IPS-18c (cell line): ENCODE measurements around the gene DENND5B.
"Not testable (repeated sequence)": the region's sequence is repeated elsewhere in the genome, so short reads cannot be mapped to it uniquely, and the experiment has no call there.

Source experiments
- H3K4me3 ChIP-seq: 2 replicates; pipeline ENCODE4 v1.7.0; 2013; ENCODE audit warnings: low read depth, mild to moderate bottlenecking, low read length, moderate library complexity; ENCODE audit not compliant: insufficient read depth
- H3K9me3 ChIP-seq: one replicate; pipeline ENCODE4 v1.6.1; 2013; ENCODE audit warnings: mild to moderate bottlenecking, low read length, moderate library complexity; ENCODE audit not compliant: control insufficient read depth, insufficient read depth

DENND5B gene

GRCh38 chr12:31470459-31470858 lies 120.5 kb downstream of the DENND5B start:
- H3K9me3 ChIP-seq = no peaks in the 10 kb centered on the region
- H3K4me3 ChIP-seq = no peak overlapping the region

- no peak overlapping the region for H3K4me3 ChIP-seq
- H3K9me3 ChIP-seq = no peaks in the 10 kb centered on the region
Measured at GRCh38 chr12:31466768-31467167, 124.2 kb downstream of the DENND5B start.

- Histone ChIP-seq H3K9me3 (no peaks in the 10 kb centered on the region), H3K4me3 (no peak overlapping the region)
Measured at GRCh38 chr12:31465002-31465401, 125.9 kb downstream of the DENND5B start.

GRCh38 chr12:31460024-31460423 lies 130.9 kb downstream of the DENND5B start:
- no peak overlapping the region for H3K4me3 ChIP-seq
- no peaks in the 10 kb centered on the region for H3K9me3 ChIP-seq

- Histone ChIP-seq H3K4me3 (no peak overlapping the region), H3K9me3 (no peaks in the 10 kb centered on the region)
Measured at GRCh38 chr12:31456562-31456961, 134.4 kb downstream of the DENND5B start.

- no peaks in the 10 kb centered on the region for H3K9me3 ChIP-seq
- H3K4me3 ChIP-seq = no peak overlapping the region
Measured at GRCh38 chr12:31444736-31445135, 146.2 kb downstream of the DENND5B start.

GRCh38 chr12:31440586-31440985 lies 150.3 kb downstream of the DENND5B start:
- H3K4me3 ChIP-seq = no peak overlapping the region
- no peaks in the 10 kb centered on the region for H3K9me3 ChIP-seq

- Histone ChIP-seq H3K9me3 (no peaks in the 10 kb centered on the region), H3K4me3 (no peak overlapping the region)
Measured at GRCh38 chr12:31440134-31440533, 150.8 kb downstream of the DENND5B start.

- Histone ChIP-seq H3K9me3 (peaks cover 2% of the 10 kb centered on the region), H3K4me3 (no peak overlapping the region)
Measured at GRCh38 chr12:31431721-31432240, 159.2 kb downstream of the DENND5B start.

GRCh38 chr12:31423405-31423804 lies 167.5 kb downstream of the DENND5B start:
- H3K9me3 ChIP-seq = no peaks in the 10 kb centered on the region
- H3K4me3 ChIP-seq = no peak overlapping the region

GRCh38 chr12:31412292-31412801 lies 178.6 kb downstream of the DENND5B start:
- Histone ChIP-seq H3K9me3 (no peaks in the 10 kb centered on the region), H3K4me3 (no peak overlapping the region)

- Histone ChIP-seq H3K9me3 (no peaks in the 10 kb centered on the region), H3K4me3 (no peak overlapping the region)
Measured at GRCh38 chr12:31408763-31409162, 182.2 kb downstream of the DENND5B start.

- Histone ChIP-seq H3K4me3 (no peak overlapping the region), H3K9me3 (no peaks in the 10 kb centered on the region)
Measured at GRCh38 chr12:31407562-31407961, 183.4 kb downstream of the DENND5B start.

GRCh38 chr12:31406345-31406744 lies 184.6 kb downstream of the DENND5B start:
- Histone ChIP-seq H3K9me3 (no peaks in the 10 kb centered on the region), H3K4me3 (no peak overlapping the region)

- Histone ChIP-seq H3K9me3 (no peaks in the 10 kb centered on the region), H3K4me3 (no peak overlapping the region)
Measured at GRCh38 chr12:31405021-31405420, 185.9 kb downstream of the DENND5B start.

- H3K9me3 ChIP-seq, H3K4me3 ChIP-seq: not testable (repeated sequence)
Measured at GRCh38 chr12:31403099-31403607, 187.8 kb downstream of the DENND5B start.

- Histone ChIP-seq H3K9me3 (no peaks in the 10 kb centered on the region), H3K4me3 (no peak overlapping the region)
Measured at GRCh38 chr12:31393004-31393550, 197.9 kb downstream of the DENND5B start.

- Histone ChIP-seq H3K4me3 (no peak overlapping the region), H3K9me3 (no peaks in the 10 kb centered on the region)
Measured at GRCh38 chr12:31390991-31391390, 199.9 kb downstream of the DENND5B start.

- no peaks in the 10 kb centered on the region for H3K9me3 ChIP-seq
- H3K4me3 ChIP-seq = no peak overlapping the region
Measured at GRCh38 chr12:31388713-31389112, 202.2 kb downstream of the DENND5B start.
